ENCODE data around the gene USP4.
"Not testable (repeated sequence)": the region's sequence is repeated elsewhere in the genome, so short reads cannot be mapped to it uniquely, and the experiment has no call there.

The USP4 gene

DNA sequence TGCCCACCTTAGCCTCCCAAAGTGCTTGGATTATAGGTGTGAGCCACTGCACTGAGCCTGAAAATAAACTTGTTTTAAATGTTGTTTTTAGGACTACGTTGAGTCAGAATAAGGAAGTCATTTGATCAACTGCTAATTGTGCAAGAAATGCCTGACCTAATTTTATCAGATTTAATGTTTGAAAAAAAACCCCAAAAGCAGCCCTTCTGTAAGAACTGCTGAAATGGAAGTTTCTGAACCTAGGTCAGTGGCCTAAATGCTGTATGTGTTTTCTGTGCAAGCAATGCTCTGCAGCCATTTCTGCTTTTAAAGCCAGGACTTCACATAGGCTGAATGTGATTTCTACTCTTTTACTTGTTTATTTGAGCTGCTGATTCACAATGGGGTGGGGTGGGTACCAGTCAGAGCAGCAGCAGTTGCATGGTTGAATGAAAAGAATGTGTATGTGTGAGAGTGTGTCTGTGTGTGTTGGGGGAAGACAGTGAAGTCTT, 11.7 kb upstream of the USP4 start:
- no peak for DNase-seq

DNA sequence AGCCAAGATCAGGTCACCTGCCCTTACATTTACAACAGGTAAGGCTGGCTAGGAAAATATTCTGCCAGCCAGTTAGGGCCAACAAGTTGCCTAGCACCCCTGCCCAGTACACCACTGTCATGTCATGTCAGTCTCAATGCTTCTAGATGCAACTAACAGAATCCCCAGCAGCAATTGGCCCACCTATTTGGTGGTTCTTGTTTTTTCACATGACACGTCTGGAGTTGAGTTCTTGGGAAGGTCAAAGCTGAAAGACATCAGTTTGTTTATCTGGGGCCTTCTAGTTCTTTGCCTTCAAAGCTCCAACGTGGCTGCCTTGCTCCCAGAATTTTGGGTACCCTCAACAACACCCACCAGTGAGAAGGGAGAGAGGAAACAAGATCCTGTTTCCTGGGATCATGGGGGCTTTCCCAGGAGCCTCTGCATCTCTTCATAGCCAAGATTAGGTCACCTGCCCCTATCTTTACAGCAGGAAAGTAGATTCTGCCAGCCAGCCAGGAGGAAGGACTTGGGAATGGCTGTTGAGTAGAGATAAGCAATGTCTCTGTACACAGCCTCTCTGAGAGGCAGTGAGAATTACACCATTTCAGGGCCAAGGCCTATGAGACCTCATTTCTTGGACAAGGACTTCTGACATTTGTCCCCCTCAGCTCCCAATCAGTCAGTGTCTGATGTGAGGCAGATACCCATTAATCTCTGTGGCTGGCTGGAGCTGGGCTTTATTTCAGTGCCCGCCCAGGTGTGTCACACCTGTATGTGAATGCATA, 9.7 kb upstream of the USP4 start:
- DNase-seq, result no peak

DNA sequence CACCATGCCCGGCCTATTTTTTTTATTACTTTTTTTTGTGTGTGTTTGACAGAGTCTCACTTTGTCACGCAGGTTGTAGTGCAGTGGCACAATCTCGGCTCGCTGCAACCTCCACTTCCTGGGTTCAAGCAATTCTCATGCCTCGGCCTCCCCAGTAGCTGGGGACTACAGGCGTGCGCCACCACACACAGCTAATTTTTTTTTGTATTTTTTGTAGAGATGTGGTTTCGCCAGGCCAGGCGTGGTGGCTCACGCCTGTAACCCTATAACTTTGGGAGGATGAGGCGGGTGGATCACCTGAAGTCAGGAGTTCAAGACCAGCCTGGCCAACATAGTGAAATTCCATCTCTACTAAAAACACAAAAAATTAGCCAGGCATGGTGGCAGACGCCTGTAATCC, 8.5 kb upstream of the USP4 start:
- not testable (repeated sequence) for DNase-seq

DNA sequence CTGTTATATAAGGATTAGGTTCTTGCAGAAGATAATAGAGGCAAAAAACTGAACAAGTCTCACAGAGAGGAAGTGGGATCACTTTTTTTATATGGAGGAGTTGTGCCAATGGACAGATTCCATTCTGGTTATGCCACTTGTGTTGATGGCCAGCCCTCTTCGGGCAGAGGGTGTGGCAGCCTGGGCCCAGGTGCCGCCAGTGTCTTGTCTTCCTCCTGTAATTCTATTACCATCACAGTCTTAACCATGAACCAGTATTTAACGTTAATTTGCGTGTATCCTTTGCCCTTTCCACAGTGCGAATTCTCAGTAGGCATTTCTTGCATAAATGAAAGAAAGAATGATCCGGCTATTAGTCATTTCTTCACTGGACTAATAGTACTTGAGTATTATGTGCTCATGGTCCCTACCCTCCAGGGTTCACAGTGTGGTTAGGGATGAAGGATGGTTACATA, 7.0 kb upstream of the USP4 start:
- DNase-seq, result no peak

DNA sequence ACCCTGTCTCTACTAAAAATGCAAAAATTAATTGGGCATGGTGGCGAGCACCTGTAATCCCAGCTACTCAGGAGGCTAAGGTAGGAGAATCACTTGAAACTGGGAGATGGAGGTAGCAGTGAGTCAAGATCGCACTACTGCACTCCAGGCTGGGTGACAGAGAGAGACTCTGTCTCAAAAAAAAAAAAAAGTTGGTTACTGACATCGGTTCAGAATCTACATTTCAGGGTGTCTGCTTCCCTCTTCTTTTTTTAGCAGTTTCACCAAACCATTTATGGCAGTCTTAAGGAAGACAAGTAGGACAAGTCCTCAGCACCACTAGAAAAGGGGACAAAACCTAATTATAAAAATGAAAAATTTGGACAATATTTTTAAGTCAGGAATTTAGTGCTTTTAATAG, 3.3 kb upstream of the USP4 start:
- DNase-seq, result no peak

DNA sequence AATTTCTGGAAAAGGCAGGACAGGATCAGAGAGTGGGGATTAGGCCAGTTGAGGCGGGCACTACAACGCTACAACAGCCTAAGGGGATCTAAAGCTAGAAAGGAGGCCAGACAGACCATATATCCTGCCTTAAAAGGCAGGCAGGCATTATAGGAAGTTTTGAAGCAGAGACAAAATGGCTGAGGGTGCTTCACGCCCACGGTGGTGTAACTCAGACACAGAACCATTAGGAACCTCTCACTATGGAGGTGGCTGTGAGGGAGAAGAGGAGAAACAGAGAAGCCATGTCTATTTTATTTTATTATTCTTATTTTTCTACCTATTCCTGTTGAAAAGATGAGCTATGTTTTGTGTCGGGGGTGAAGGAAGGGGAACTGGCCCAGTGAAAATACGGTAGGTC, 2.1 kb upstream of the USP4 start:
- DNase-seq, result no peak

DNA sequence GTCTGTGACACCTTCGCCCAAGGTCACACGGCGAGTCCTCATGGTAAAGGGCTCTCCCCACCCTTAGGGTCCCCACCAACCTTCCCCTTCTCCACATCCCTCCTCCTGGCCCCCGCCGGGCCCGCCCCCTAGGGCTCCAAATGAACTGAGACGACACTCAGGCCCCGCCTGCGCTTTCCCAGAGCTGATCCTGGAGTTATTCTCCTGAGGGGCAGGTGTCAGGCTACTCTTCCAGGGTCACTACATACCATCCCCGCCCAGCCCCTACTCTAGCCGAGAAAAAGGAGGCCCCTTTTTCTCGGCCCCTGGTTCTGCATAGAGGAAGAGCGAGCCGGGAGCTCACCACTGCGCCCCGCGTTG, 292 bp downstream of the USP4 start:
- no peak for DNase-seq

DNA sequence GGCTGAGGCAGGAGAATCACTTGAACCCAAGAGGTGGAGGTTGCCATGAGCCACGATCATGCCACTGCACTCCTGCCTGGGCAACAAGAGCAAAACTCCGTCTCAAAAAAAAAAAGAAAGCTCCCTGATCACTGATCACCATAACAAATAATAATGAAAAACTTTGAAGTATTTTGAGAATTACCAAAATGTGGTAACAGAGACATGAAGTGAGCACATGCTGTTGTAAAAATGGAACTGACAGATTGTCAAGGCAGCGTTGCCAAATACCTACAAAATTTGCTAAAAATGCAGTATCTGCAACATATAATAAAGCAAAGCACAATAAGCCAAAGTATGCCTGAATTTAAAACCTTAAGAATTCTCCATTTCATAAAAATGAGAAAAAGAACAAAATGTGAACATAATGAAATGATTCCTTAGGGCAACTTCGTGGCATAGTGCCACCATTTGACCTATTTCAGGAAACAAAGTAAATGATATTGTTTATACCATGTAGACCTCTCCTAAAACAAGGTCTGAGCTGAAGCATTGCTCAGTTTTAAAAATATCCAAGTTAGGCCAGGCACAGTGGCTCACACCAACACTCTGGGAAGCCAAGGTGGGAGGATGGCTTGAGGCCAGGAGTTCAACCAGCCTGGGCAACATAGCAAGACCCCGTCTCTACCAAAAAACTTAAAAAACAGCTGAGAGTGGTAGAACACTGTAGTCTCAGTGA, 5.8 kb downstream of the USP4 start:
- DNase-seq, result no peak

DNA sequence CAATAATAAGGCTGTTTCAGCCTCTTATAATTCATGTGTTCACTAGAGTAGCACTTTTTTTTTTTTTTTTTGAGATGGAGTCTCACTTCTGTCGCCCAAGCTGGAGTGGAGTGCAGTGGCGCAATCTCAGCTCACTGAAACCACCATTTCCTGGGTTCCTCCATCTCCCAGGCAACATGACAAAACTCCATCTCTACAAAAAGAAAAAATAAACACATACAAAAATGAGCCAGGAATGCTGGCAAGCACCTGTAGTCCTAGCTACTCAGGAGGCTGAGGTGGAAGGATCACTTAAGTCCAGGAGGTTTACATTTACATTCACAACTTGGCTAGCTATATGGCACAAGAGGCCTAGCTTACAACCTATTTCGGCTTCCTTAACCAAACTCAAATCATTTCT, 6.8 kb downstream of the USP4 start:
- DNase-seq, result no peak

DNA sequence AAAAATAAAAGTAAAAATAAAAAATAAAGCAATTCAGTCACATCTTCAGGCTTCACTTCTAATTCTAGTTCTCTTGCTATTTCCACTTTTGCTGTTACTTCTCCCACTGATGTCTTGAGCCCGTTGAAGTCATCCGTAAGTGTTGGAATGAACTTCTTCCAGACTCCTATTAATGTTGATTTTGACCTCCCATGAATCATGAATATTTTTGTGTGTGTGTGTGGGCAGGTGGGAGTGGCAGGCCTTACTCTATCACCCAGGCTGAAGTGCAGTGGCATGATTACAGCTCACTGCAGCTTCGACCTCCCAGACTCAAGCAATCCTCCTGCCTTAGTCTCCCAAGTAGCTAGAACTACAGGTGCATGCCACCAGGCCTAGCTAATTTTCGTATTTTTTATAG, 10.7 kb downstream of the USP4 start:
- no peak for DNase-seq

DNA sequence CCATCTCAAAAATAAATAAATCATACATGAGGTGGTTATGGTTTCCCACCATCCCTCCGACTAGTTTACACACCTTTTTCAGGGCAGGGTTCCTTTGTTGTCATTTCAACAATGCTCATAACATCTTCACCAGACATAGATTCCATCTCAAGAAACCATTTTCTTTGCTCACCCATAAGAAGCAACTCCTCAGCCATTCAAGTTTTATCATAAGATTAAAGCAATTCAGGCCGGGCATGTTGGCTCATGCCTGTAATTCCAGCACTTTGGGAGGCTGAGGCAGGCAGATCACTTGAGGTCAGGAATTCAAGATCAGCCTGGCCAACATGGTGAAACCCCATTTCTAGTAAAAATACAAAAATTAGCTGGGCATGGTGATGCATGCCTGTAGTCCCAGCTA, 11.5 kb downstream of the USP4 start:
- DNase-seq, result not testable (repeated sequence)

DNA sequence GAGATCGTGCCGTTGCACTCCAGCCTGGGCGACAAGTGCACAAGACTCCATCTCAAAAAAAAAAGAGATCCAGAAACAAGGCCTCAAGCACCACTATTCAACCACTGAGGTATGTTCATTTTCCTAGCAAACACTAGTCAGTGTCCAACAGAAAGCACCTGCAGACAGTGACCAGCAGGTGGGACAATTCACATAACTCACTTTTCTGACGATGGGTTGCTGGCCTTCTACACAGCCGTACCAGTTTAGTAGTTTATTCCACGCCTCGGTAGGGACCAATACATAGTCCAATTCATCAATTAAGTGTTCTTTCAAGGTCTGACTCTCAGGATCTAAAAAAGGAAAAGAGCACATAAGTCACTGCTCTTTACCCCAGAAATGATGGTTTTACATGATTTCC, 12.4 kb downstream of the USP4 start:
- DNase-seq, result no peak

DNA sequence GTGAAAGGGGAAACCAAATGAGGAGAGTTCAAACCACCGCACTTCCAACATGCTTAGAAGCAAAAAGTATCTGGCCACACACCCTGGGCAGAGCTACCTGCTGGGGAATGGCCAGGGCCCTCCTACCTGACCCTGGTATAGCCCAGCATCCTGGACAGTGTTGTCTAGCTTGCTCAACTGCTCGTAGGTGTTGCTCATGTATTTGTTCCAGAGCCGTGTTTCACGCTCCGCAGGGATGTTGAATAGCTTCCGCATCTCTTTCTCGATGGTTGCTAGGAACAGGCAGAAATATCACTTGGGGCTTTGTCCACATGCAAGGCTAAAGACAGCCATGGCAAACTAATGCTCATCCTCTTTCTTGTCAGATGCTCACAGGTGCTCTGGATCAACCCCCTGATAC, 15.1 kb downstream of the USP4 start:
- no peak for DNase-seq

DNA sequence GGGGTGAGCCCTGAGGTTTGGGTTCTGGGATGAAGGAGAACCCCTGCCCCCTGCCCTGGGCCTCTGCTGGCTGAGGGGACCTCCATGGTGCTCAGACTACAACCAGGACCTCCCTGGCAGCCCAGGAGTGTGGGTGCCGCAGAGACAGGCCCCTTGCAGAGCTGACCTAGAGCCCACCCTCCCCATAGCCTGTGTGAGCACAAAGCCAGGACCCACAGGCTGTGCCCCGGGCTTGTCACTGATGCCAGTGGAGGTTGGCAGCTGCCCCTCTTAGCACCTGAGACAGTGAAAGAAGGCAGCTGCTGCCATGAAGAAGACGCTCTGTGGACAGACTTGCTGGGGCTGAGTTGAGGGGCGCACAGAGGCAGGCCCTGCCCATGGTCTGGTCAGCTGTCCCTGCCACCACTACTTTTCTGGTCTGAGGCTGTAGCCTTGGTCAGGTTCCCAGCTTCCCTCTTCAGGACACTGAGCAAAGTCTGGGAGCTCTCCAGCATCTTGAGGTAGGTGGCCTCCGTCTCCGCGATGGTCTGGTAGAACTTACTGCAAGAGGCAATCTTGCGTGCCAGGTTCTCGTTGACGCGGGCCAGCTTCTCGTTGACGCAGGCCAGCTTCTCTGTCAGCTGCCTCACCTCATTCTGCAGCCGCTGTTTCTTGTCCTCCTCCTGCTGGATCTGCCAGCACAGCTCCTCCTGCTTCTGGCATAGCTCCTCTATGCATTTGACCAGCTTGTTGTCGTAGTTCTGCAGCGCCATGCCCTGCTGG, 23.0 kb downstream of the USP4 start:
- DNase-seq, result no peak

DNA sequence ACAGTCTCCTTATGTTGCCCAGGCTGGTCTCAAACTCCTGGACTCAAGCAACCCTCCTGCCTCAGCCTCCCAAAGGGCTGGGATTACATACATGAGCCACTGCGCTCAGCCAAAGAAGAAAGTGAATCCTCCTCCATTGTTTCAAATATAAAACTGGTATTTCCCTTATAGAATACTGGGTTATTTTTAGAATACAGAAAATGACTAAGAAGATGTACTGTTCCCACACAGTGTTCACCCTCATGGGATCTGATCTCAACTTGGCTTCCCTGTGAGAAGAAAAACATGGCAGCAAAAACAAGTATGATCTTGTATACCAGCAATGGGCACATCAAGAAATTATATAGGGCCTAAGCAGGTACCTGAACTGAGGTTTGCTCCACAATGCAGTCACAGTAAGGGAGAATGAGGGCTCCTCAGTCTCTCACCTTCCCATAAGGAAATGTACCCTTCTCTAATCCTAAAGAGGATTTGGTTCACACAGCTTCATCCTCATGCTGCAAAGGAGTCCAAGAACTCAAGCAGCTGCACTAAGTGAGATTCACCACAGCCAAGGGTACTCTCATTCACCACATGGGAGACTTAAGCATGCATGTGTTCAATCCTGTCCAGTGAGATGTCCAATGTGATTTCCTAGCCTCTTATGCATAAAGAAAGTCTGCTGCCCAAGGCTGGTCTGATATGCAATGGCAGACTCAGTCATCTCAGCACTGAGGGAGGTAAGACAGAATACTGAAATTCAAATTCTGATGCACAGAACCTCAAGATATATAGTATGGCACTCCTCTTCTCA, 25.8 kb downstream of the USP4 start:
- no peak for DNase-seq

DNA sequence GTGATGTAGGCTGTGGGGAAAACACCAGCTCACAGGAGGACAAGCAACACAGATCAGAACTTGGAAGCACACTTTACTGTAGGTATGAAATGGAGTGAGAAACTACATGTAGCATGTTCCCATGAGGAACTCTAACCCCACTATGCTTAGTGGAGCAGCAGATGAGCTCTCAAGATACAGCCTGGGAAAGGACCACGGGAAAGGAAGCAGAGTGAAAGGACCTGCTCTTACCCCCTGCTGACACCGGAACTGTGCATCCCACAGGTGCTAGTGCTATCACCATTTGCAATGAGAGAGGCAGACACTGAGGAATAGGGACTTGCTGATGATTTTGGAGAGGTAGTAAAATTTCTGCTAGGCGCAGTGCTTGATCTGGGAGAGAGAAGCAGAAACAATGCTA, 28.6 kb downstream of the USP4 start:
- no peak for DNase-seq

DNA sequence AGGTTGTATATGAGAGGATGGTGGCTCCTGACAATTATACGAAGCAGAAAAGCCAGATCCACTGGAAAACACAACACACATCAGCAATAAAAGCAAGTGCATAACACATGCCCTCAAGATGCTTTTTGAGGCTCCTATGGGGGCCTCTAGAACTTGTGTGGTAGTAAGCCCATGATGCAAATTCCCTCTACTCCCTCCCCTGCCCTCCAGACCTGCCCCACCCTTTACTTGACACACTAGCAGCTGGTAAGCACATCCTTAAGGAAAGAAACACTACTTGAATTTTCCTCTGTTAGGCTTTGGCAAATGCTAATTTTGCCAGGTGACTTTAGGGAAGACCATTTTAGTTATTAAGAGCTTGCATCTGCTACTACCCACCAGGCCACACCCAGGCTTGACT, 29.2 kb downstream of the USP4 start:
- no peak for DNase-seq

DNA sequence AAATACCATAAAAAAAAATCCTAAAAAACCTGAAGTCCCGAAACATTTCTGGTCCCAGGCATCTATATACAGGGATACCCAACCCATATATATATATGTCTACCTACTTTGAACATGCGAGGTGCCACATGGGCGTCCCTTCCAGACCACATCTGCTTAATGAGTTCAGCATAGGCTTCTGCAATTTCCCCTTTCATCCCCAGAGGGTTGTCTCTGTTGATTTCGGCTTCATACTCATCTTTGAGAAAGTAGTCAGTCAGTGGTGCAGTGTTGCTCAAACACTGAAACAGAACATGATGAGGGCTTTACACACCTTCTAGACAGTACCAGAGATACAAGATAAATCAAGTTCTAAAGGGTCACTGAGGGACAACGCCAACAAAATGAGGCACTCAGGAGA, 34.2 kb downstream of the USP4 start:
- DNase-seq, result no peak

DNA sequence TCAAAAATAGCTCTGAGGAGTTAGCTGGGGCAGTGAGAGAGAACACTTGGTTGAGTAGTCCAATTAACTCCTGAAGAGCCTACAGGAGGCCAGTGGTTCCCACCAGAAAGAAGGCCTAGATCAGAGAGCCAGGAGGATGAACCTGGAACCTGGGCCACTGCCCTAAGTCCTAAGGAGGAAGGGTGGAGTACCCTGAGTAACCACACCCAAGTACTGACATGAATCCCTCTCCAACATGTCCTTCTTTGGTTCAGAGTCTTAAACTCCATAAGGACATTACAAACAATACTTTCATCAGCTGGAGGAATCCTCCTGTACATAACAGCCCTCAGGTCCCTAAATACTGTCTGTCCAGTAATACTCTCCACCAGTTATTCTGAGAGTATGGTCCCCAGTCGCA, 37.2 kb downstream of the USP4 start:
- no peak for DNase-seq

DNA sequence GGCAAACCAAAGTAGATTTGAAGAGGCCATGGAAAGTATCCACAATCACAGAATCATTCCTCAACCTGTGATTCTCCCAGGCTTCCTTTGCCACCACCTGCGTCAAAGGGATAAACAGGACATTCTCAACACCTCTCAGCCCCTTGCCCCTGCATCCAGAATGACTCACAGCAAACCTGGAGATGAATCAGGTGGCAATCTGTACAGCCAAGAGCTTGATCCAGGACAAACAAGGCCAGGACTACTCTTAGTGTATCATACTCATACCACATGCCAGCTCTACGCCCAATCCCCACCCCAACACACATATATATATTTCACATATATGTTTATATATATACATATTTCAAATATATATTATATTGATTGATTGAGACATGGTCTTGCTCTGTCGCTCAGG, 39.3 kb downstream of the USP4 start:
- no peak for DNase-seq

DNA sequence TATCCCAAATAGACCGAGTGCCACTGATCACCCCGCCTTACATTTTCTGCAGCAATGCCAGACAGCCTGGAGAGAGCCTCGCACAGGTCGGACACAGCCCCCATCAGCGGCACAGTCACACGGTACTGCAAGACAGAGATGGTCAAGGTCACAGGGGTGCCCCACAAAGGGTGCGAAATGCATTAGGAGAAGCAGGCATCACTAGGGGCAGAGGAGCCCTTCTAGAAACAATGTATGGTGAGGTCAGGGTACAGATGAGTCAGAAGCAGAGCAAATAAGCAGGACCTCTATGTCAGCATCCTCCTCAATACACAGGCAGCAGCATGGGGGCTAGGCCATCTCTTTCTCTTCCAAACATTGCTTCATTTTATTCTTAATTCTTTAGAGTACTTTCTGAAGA, 41.3 kb downstream of the USP4 start:
- no peak for DNase-seq

DNA sequence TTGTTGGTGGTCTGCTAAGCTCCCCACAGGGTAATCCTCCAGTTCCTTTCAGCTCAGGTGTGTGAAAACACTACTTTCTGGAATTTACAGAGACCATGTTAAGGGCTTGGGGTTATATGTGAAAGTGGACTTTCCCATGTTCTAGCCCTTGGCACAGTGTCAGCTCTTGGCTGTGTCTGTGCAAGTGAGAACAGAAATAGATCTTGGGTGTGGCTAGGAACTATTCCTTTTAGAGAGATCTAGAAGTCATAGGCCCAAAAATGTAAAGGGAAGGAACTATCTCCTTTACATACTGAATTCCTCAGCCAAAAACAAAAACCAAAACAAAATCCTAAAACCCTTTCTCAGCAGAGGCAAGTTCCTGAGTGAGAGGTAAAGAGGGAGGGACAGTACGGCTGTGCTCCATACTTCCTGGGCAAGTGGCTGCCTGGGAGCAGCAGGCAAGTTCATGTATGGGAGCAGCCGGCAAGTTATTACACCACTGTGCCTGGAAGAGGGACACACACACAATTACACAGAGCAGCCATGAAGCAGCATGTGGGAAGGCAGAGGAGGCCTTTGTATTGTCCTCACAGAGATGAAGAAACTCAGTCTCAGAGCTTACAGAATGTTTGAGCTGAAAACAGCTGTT, 43.0 kb downstream of the USP4 start:
- no peak for DNase-seq

All from NCI-H524 treated with DMSO at 0.1 percent for 48 hours (cell line).